PC-3 (cell line): ENCODE results near the gene MT1A.

ENCODE experiments used
- EZH2 ChIP-seq: fragments of 300-600 bp; sonication (generic); IDR thresholded peaks from one replicate; pipeline ENCODE4 v1.6.1; 2017; ENCODE audit warnings: antibody characterized with exemption, mild to moderate bottlenecking, low read length; ENCODE audit not compliant: unreplicated experiment
- EZH2phosphoT487 ChIP-seq: fragments of 300-600 bp; sonication (generic); IDR thresholded peaks from 2 replicates; pipeline ENCODE4 v1.6.1; 2018; ENCODE audit warnings: mild to moderate bottlenecking, antibody characterized with exemption, low read length, borderline replicate concordance
- TF ChIP-seq, protein P1 (sequence below): fragments of 300-600 bp; sonication (generic); conservative IDR thresholded peaks from 2 replicates; pipeline ENCODE4 v1.5.1; 2017; ENCODE audit warnings: antibody characterized with exemption, low read depth, mild to moderate bottlenecking, low read length

GRCh38 chr16:56675685-56676210 lies 37.3 kb downstream of the MT1A start:
- TF ChIP-seq, protein P1, sequence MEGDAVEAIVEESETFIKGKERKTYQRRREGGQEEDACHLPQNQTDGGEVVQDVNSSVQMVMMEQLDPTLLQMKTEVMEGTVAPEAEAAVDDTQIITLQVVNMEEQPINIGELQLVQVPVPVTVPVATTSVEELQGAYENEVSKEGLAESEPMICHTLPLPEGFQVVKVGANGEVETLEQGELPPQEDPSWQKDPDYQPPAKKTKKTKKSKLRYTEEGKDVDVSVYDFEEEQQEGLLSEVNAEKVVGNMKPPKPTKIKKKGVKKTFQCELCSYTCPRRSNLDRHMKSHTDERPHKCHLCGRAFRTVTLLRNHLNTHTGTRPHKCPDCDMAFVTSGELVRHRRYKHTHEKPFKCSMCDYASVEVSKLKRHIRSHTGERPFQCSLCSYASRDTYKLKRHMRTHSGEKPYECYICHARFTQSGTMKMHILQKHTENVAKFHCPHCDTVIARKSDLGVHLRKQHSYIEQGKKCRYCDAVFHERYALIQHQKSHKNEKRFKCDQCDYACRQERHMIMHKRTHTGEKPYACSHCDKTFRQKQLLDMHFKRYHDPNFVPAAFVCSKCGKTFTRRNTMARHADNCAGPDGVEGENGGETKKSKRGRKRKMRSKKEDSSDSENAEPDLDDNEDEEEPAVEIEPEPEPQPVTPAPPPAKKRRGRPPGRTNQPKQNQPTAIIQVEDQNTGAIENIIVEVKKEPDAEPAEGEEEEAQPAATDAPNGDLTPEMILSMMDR, result no peak
- TF ChIP-seq EZH2, result no peak
- TF ChIP-seq EZH2phosphoT487, result no peak
